H9 (cell line): ENCODE data around the gene MBLAC2. TPM values are rescaled to one million over a fixed set of nuclear protein-coding genes. Genes with fewer than 3 reads are reported as not detected.

Experiments used
- DNase-seq: peaks from one replicate; pipeline ENCODE4 v3.0.0-alpha.2; 2017
- H2AFZ ChIP-seq: one replicate; pipeline ENCODE4 v1.6.1; 2013; ENCODE audit warnings: mild to moderate bottlenecking, low read length, control low read depth, moderate library complexity
- H2AK5ac ChIP-seq: 2 replicates; pipeline ENCODE4 v1.6.1; 2013; ENCODE audit warnings: low read length, control low read depth, mixed read lengths; ENCODE audit not compliant: insufficient read length
- H2BK120ac ChIP-seq: one replicate; pipeline ENCODE4 v1.6.1; 2013; ENCODE audit warnings: low read depth, mild to moderate bottlenecking, low read length, control low read depth, inconsistent platforms; ENCODE audit not compliant: poor library complexity, severe bottlenecking
- H2BK12ac ChIP-seq: 2 replicates; pipeline ENCODE4 v1.6.1; 2013; ENCODE audit warnings: low read length, control low read depth, mixed read lengths, low read depth; ENCODE audit not compliant: insufficient read length
- H2BK15ac ChIP-seq: 2 replicates; pipeline ENCODE4 v1.6.1; 2013; ENCODE audit warnings: low read depth, low read length, control low read depth
- H2BK20ac ChIP-seq: one replicate; pipeline ENCODE4 v1.6.1; 2013; ENCODE audit warnings: low read depth, mild to moderate bottlenecking, low read length, control low read depth, inconsistent platforms; ENCODE audit not compliant: poor library complexity, severe bottlenecking
- H2BK5ac ChIP-seq: 2 replicates; pipeline ENCODE4 v1.6.1; 2013; ENCODE audit warnings: low read length, control low read depth, mixed read lengths; ENCODE audit not compliant: insufficient read length
- H3K14ac ChIP-seq: 2 replicates; pipeline ENCODE4 v1.6.1; 2013; ENCODE audit warnings: low read length, control low read depth; ENCODE audit not compliant: insufficient read depth
- H3K18ac ChIP-seq: 2 replicates; pipeline ENCODE4 v1.6.1; 2013; ENCODE audit warnings: low read depth, mild to moderate bottlenecking, mixed read lengths, low read length, control low read depth; ENCODE audit not compliant: insufficient read length
- H3K23ac ChIP-seq: 2 replicates; pipeline ENCODE4 v1.6.1; 2013; ENCODE audit warnings: low read length, control low read depth, mixed read lengths, low read depth; ENCODE audit not compliant: insufficient read length
- H3K23me2 ChIP-seq: 2 replicates; pipeline ENCODE4 v1.6.1; 2013; ENCODE audit warnings: low read depth, mild to moderate bottlenecking, mixed read lengths, low read length, control low read depth; ENCODE audit not compliant: insufficient read length, poor library complexity, severe bottlenecking
- H3K27ac ChIP-seq: 2 replicates; pipeline ENCODE4 v1.5.1; 2013; ENCODE audit warnings: low read length, control low read depth, mixed read lengths, low read depth; ENCODE audit not compliant: insufficient read length
- H3K27me3 ChIP-seq: 2 replicates; pipeline ENCODE4 v1.6.1; 2013; ENCODE audit warnings: low read length, control low read depth, inconsistent platforms; ENCODE audit not compliant: insufficient read depth
- H3K4ac ChIP-seq: 2 replicates; pipeline ENCODE4 v1.6.1; 2013; ENCODE audit warnings: low read depth, mild to moderate bottlenecking, control low read depth, inconsistent platforms, low read length, moderate library complexity
- H3K4me1 ChIP-seq: 2 replicates; pipeline ENCODE4 v1.6.1; 2013; ENCODE audit warnings: low read length, control low read depth, inconsistent platforms; ENCODE audit not compliant: insufficient read depth
- H3K4me2 ChIP-seq: 2 replicates; pipeline ENCODE4 v1.6.1; 2013; ENCODE audit warnings: low read length, control low read depth, mixed read lengths; ENCODE audit not compliant: insufficient read length, insufficient read depth
- H3K56ac ChIP-seq: 2 replicates; pipeline ENCODE4 v1.6.1; 2013; ENCODE audit warnings: low read depth, mild to moderate bottlenecking, mixed read lengths, low read length, control low read depth; ENCODE audit not compliant: insufficient read length
- H3K79me1 ChIP-seq: 2 replicates; pipeline ENCODE4 v1.6.1; 2013; ENCODE audit warnings: low read depth, mild to moderate bottlenecking, moderate library complexity, low read length, control low read depth, inconsistent platforms; ENCODE audit not compliant: insufficient read depth, poor library complexity, severe bottlenecking
- H3K79me2 ChIP-seq: 2 replicates; pipeline ENCODE4 v1.6.1; 2013; ENCODE audit warnings: low read length, control low read depth, inconsistent platforms; ENCODE audit not compliant: insufficient read depth
- H3K9ac ChIP-seq: 2 replicates; pipeline ENCODE4 v1.6.1; 2013; ENCODE audit warnings: low read length, control low read depth, mixed read lengths; ENCODE audit not compliant: insufficient read length; ENCODE audit errors: extremely low read depth
- H3K9me3 ChIP-seq: one replicate; pipeline ENCODE4 v1.6.1; 2013; ENCODE audit warnings: low read depth, low read length, inconsistent platforms; ENCODE audit not compliant: control insufficient read depth
- H3T11ph ChIP-seq: one replicate; pipeline ENCODE4 v1.6.1; 2013; ENCODE audit warnings: mild to moderate bottlenecking, low read length, control low read depth, inconsistent platforms
- H4K20me1 ChIP-seq: one replicate; pipeline ENCODE4 v1.6.1; 2013; ENCODE audit not compliant: control insufficient read depth, insufficient read length, insufficient read depth
- H4K5ac ChIP-seq: 2 replicates; pipeline ENCODE4 v1.6.1; 2013; ENCODE audit warnings: low read depth, mild to moderate bottlenecking, mixed read lengths, low read length, control low read depth; ENCODE audit not compliant: insufficient read length
- H4K8ac ChIP-seq: replicated peaks from 2 replicates; pipeline ENCODE4 v1.6.1; 2013; ENCODE audit warnings: low read length, control low read depth, mixed read lengths, low read depth; ENCODE audit not compliant: insufficient read length
- H4K91ac ChIP-seq: 2 replicates; pipeline ENCODE4 v1.6.1; 2013; ENCODE audit warnings: low read depth, mild to moderate bottlenecking, moderate library complexity, mixed read lengths, low read length, control low read depth; ENCODE audit not compliant: insufficient read length
- H3K27ac Mint-ChIP-seq, 3 experiments: 2 replicates in 2 of 3; 3 replicates in 1 of 3; pipeline ENCODE4 v1.8.0; 2020 to 2021; ENCODE audit warnings: mixed read lengths in 3 of 3, mild to moderate bottlenecking in 1 of 3, moderate library complexity in 1 of 3
- H3K27me3 Mint-ChIP-seq: 2 replicates; pipeline ENCODE4 v1.8.0; 2021; ENCODE audit warnings: low read depth, mild to moderate bottlenecking, moderate library complexity, mixed read lengths
- H3K36me3 Mint-ChIP-seq, 3 experiments: 2 replicates in 2 of 3; 3 replicates in 1 of 3; pipeline ENCODE4 v1.8.0; 2020 to 2021; ENCODE audit warnings: low read depth in 3 of 3, mixed read lengths in 3 of 3; ENCODE audit not compliant: insufficient read depth in 1 of 3
- H3K4me1 Mint-ChIP-seq, 2 experiments: 2 replicates each; pipeline ENCODE4 v1.8.0; 2020; ENCODE audit warnings: mixed read lengths in 2 of 2
- H3K4me3 Mint-ChIP-seq, 2 experiments: 2 replicates in 1 of 2; 3 replicates in 1 of 2; pipeline ENCODE4 v1.8.0; 2020 to 2021; ENCODE audit warnings: mild to moderate bottlenecking in 2 of 2, mixed read lengths in 2 of 2, moderate library complexity in 1 of 2
- H3K9me3 Mint-ChIP-seq, 2 experiments: 2 replicates in 1 of 2; 3 replicates in 1 of 2; pipeline ENCODE4 v1.8.0; 2020; ENCODE audit warnings: mild to moderate bottlenecking in 2 of 2, mixed read lengths in 2 of 2, moderate library complexity in 1 of 2
- CTCF ChIP-seq: fragments of 200-600 bp; sonication (generic); conservative IDR thresholded peaks from 3 replicates; pipeline ENCODE4 v1.8.0; 2021; ENCODE audit warnings: antibody characterized with exemption, mild to moderate bottlenecking
- WGBS: extraction: QIAGEN DNeasy Blood & Tissue Kit; methylation state at CpG from one replicate; pipeline ENCODE4 v1.1.7; 2013; ENCODE audit warnings: missing lambda C conversion rate, low lambda C conversion rate, mixed read lengths; ENCODE audit not compliant: insufficient read length; ENCODE audit errors: extremely low coverage; 5-methylcytosine and 5-hydroxymethylcytosine counted together
- total RNA-seq: library from RNA; stranded (reverse); gene quantifications from 2 replicates; pipeline ENCODE4 v1.2.1, GENCODE V29; 2021

Gene MBLAC2
- total RNA-seq, 1 experiment from 2014 or later: 4.9 TPM

GRCh38 chr5:90410178-90410762 lies 64.3 kb downstream of the MBLAC2 start:
- Histone ChIP-seq H2AFZ (no peak overlapping the region), H3K27ac (peak overlapping the region; percentile 69), H2AK5ac (no peak overlapping the region), H3K9ac (peak overlapping the region; percentile 99), H3K79me2 (no peaks in the 10 kb centered on the region; the same call in 1 of the 2 replicates), H4K91ac (no peak overlapping the region), H2BK120ac (no peak overlapping the region), H4K5ac (peak overlapping the region; percentile 77), H3K27me3 (no peaks in the 10 kb centered on the region), H3K18ac (peak overlapping the region; percentile 94), H3K56ac (peak overlapping the region; percentile 5), H4K8ac (no peak overlapping the region), H3K23me2 (peaks cover 10% of the 10 kb centered on the region), H3K79me1 (no peaks in the 10 kb centered on the region), H2BK12ac (no peak overlapping the region), H3K4me1 (no peaks in the 10 kb centered on the region), H3T11ph (peak overlapping the region; percentile 19), H3K4ac (no peak overlapping the region), H3K23ac (no peak overlapping the region), H4K20me1 (no peaks in the 10 kb centered on the region), H2BK20ac (no peak overlapping the region), H3K14ac (peak overlapping the region; percentile 89; the same call in 1 of the 2 replicates), H2BK15ac (no peak overlapping the region), H3K9me3 (no peaks in the 10 kb centered on the region), H2BK5ac (peak overlapping the region; percentile 93), H3K4me2 (peak overlapping the region; percentile 73)
- peaks cover 16 to 18% of the 10 kb centered on the region in 2 experiments for H3K4me1 Mint-ChIP-seq
- peaks cover 1 to 21% (median 1%) of the 10 kb centered on the region in 3 experiments; a peak in 6 of 7 replicates for H3K36me3 Mint-ChIP-seq
- H3K27ac Mint-ChIP-seq: no peak overlapping the region
- no peak for DNase-seq
- WGBS: no CpG with 5 or more reads among the region's 10 CpGs
- no peaks in the 10 kb centered on the region; a peak in 1 of 5 replicates for H3K9me3 Mint-ChIP-seq
- peak; percentile 16; the same call in 2 of the 3 replicates for TF ChIP-seq CTCF
- no peak overlapping the region for H3K4me3 Mint-ChIP-seq
- H3K27me3 Mint-ChIP-seq: no peaks in the 10 kb centered on the region
